Measurements from ENCODE around the gene PCDHB10.

DNA sequence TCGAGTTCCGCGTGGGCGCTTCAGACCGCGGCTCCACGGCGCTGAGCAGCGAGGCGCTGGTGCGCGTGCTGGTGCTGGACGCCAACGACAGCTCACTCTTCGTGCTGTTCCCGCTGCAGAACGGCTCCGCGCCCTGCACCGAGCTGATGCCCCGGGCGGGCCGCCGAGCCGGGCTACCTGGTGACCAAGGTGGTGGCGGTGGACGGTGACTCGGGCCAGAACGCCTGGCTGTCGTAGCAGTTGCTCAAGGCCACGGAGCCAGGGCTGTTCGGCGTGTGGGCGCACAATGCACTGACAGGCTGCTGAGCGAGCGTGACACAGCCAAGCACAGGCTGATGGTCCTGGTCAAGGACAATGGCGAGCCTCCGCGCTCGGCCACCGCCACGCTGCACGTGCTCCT, 49.3 kb downstream of the PCDHB10 start:
- TF ChIP-seq, protein P1, sequence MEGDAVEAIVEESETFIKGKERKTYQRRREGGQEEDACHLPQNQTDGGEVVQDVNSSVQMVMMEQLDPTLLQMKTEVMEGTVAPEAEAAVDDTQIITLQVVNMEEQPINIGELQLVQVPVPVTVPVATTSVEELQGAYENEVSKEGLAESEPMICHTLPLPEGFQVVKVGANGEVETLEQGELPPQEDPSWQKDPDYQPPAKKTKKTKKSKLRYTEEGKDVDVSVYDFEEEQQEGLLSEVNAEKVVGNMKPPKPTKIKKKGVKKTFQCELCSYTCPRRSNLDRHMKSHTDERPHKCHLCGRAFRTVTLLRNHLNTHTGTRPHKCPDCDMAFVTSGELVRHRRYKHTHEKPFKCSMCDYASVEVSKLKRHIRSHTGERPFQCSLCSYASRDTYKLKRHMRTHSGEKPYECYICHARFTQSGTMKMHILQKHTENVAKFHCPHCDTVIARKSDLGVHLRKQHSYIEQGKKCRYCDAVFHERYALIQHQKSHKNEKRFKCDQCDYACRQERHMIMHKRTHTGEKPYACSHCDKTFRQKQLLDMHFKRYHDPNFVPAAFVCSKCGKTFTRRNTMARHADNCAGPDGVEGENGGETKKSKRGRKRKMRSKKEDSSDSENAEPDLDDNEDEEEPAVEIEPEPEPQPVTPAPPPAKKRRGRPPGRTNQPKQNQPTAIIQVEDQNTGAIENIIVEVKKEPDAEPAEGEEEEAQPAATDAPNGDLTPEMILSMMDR (conservative IDR thresholded peaks at IDR 0.05; ENCODE audit: low read depth, low read length) = no peak
- TF ChIP-seq EZH2 (IDR thresholded peaks at IDR 0.05; ENCODE audit: borderline replicate concordance, low read depth, low read length, poor library complexity, severe bottlenecking) = no peak
